ENCODE data around the gene SH3BP4.
A peak's percentile ranks its signal among the peaks of the same experiment; 100 is the strongest.

The SH3BP4 gene

GRCh38 chr2:234970477-234970882 is 18.7 kb downstream of the SH3BP4 start:
- Histone ChIP-seq H3K4me1 (ENCODE audit: insufficient read depth, low read length) (peaks cover 29% of the 10 kb centered on the region), H3K36me3 (ENCODE audit: insufficient read depth, low read depth, low read length) (peaks cover 21% of the 10 kb centered on the region), H3K9ac (ENCODE audit: low read depth, low read length) (no peak overlapping the region), H3K4me3 (ENCODE audit: low read length) (no peak overlapping the region), H3K27ac (ENCODE audit: low read length) (no peak overlapping the region), H3K27me3 (ENCODE audit: insufficient read depth, low read length) (no peaks in the 10 kb centered on the region), H3K9me3 (ENCODE audit: insufficient read depth, low read depth, low read length) (no peaks in the 10 kb centered on the region)

DNA sequence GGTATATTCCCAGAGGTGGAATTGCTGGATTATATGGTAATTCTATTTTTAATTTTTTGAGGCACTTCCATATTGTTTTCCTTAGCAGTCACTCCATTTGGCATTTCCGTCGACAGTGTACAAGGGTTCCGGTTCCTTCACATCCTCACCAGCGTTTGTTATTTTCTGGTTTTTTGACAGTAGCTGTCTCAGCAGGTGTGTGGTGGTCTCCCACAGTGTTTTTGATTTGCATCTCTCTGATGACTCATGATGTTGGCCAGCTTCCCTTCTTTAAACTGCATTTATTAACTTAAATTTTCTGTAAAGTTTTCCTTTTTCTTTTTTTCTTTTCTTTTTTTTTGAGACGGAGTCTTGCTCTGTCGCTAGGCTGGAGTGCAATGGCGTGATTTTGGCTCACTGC is 19.7 kb downstream of the SH3BP4 start:
- Histone ChIP-seq H3K9me3 (ENCODE audit: insufficient read depth, low read depth, low read length) (no peaks in the 10 kb centered on the region), H3K36me3 (ENCODE audit: insufficient read depth, low read depth, low read length) (peaks cover 21% of the 10 kb centered on the region), H3K4me1 (ENCODE audit: insufficient read depth, low read length) (peaks cover 29% of the 10 kb centered on the region), H3K4me3 (ENCODE audit: low read length) (no peak overlapping the region), H3K9ac (ENCODE audit: low read depth, low read length) (no peak overlapping the region), H3K27me3 (ENCODE audit: insufficient read depth, low read length) (no peaks in the 10 kb centered on the region), H3K27ac (ENCODE audit: low read length) (no peak overlapping the region)

- Histone ChIP-seq H3K4me3 (ENCODE audit: low read length) (no peak overlapping the region), H3K27me3 (ENCODE audit: insufficient read depth, low read length) (no peaks in the 10 kb centered on the region), H3K9ac (ENCODE audit: low read depth, low read length) (no peak overlapping the region), H3K36me3 (ENCODE audit: insufficient read depth, low read depth, low read length) (peaks cover 21% of the 10 kb centered on the region), H3K9me3 (ENCODE audit: insufficient read depth, low read depth, low read length) (no peaks in the 10 kb centered on the region), H3K4me1 (ENCODE audit: insufficient read depth, low read length) (peaks cover 29% of the 10 kb centered on the region), H3K27ac (ENCODE audit: low read length) (no peak overlapping the region)
Observed at GRCh38 chr2:234973008-234973407, 21.2 kb downstream of the SH3BP4 start.

GRCh38 chr2:234974501-234975385 is 22.9 kb downstream of the SH3BP4 start:
- Histone ChIP-seq H3K4me3 (ENCODE audit: low read length) (no peak overlapping the region), H3K36me3 (ENCODE audit: insufficient read depth, low read depth, low read length) (peaks cover 21% of the 10 kb centered on the region), H3K27me3 (ENCODE audit: insufficient read depth, low read length) (no peaks in the 10 kb centered on the region), H3K27ac (ENCODE audit: low read length) (no peak overlapping the region), H3K9me3 (ENCODE audit: insufficient read depth, low read depth, low read length) (peaks cover 5% of the 10 kb centered on the region), H3K4me1 (ENCODE audit: insufficient read depth, low read length) (peaks cover 16% of the 10 kb centered on the region), H3K9ac (ENCODE audit: low read depth, low read length) (no peak overlapping the region; the same call in 1 of the 2 replicates)

DNA sequence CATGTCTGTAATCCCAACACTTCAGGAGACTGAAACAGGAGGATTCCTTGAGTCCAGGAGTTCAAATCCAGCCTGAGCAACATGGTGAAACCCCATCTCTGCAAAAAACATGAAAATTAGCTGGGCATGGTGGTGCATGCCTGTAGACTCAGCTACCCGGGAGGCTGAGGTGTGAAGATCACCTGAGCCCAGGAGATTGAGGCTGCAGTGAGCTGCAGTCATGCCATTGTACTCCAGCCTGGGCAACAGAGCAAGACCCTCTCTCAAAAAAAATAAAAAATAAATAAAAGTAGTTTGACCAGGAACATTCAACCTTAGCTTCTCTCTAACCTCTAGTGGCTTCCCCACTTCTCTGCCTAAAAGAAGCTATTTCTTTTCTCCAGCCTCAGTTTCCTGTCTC is 23.8 kb downstream of the SH3BP4 start:
- H3K9me3 ChIP-seq (ENCODE audit: insufficient read depth, low read depth, low read length) = peaks cover 7% of the 10 kb centered on the region
- H3K27ac ChIP-seq (ENCODE audit: low read length) = no peak overlapping the region
- H3K4me1 ChIP-seq (ENCODE audit: insufficient read depth, low read length) = peaks cover 16% of the 10 kb centered on the region
- no peak overlapping the region for H3K9ac ChIP-seq (ENCODE audit: low read depth, low read length)
- no peaks in the 10 kb centered on the region for H3K27me3 ChIP-seq (ENCODE audit: insufficient read depth, low read length)
- no peak overlapping the region for H3K4me3 ChIP-seq (ENCODE audit: low read length)
- peaks cover 12% of the 10 kb centered on the region; the same call in 1 of the 2 replicates for H3K36me3 ChIP-seq (ENCODE audit: insufficient read depth, low read depth, low read length)

DNA sequence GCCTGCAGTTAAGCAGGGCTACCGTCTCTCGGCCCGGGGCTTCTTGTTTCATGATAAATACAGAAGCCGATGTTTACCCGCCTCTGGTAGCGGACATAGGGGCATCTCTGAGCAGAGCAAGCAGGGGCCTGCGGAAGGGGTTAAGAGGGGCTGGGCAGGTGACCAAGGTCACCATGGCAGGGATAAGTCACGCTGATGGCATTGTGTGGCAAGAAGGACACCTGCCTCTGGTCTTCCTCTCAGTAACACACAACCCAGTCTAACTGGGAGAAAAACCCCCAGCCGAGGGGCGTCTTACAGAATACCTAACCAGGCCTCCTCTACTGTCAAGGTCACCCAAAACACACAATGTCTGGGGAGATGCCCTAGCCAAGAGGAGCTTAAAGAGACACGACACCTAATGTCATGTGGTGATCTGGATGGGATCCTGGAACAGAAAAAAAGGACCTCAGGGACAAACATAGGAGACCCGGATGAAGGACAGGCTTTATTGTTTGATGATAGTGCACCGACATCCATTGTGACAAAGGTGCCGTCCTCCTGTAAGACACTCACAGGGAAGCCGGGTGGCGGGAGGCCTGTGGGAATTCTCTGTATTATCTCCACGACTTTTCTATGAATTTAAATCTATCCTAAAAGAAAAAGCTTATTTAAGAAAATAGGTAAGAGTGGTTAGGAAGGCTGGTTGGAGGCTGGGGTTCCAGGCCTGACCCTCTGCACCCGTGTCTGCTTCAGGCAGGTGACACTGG is 24.8 kb downstream of the SH3BP4 start:
- Histone ChIP-seq H3K4me1 (ENCODE audit: insufficient read depth, low read length) (peaks cover 27% of the 10 kb centered on the region), H3K9me3 (ENCODE audit: insufficient read depth, low read depth, low read length) (peaks cover 7% of the 10 kb centered on the region), H3K36me3 (ENCODE audit: insufficient read depth, low read depth, low read length) (peaks cover 7% of the 10 kb centered on the region; the same call in 1 of the 2 replicates), H3K27me3 (ENCODE audit: insufficient read depth, low read length) (no peaks in the 10 kb centered on the region), H3K27ac (ENCODE audit: low read length) (no peak overlapping the region), H3K9ac (ENCODE audit: low read depth, low read length) (no peak overlapping the region), H3K4me3 (ENCODE audit: low read length) (no peak overlapping the region)

- peaks cover 33% of the 10 kb centered on the region for H3K4me1 ChIP-seq (ENCODE audit: insufficient read depth, low read length)
- H3K9me3 ChIP-seq (ENCODE audit: insufficient read depth, low read depth, low read length) = peaks cover 7% of the 10 kb centered on the region
- H3K9ac ChIP-seq (ENCODE audit: low read depth, low read length) = no peak overlapping the region
- H3K36me3 ChIP-seq (ENCODE audit: insufficient read depth, low read depth, low read length) = peaks cover 7% of the 10 kb centered on the region; the same call in 1 of the 2 replicates
- H3K27ac ChIP-seq (ENCODE audit: low read length) = no peak overlapping the region
- H3K27me3 ChIP-seq (ENCODE audit: insufficient read depth, low read length) = no peaks in the 10 kb centered on the region
- no peak overlapping the region for H3K4me3 ChIP-seq (ENCODE audit: low read length)
Observed at GRCh38 chr2:234977228-234977679, 25.4 kb downstream of the SH3BP4 start.

DNA sequence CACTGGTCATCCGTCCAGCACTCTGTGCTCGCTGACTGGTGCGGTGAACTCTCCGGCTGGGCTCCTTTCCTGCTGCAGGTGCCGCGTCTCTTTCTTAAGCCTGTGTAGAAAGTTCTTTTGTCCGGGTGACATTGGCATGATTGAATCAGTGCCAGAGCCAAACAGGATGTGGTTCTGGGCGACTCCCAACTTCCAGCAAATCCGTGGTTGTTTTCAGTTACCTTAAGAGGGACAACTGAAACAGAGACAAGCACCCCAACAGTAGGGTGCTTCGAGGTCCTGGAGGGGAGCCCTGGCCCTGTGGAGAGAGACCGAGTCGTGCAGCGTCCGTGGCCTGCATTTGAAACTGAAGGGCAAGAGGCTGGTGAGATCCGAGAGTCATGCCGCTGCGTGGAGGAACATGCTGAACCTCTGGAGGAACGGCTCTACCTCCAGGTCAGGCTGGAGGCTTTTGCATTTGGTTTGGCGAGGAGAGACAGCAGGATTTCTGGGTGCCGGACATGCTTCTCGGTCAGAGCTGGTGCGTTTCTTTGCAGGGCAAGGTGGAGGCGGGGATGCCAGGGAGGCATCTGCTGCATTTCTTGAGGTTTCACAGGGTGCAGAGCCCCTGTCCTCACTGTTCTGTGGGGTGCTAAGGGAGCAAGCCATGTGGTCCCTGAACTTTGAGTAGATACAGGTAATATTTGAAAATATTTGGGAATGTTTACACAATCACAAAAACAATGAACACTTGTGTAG is 26.8 kb downstream of the SH3BP4 start:
- no peak overlapping the region for H3K4me3 ChIP-seq (ENCODE audit: low read length)
- H3K9ac ChIP-seq (ENCODE audit: low read depth, low read length) = no peak overlapping the region
- peaks cover 7% of the 10 kb centered on the region for H3K9me3 ChIP-seq (ENCODE audit: insufficient read depth, low read depth, low read length)
- H3K27me3 ChIP-seq (ENCODE audit: insufficient read depth, low read length) = no peaks in the 10 kb centered on the region
- H3K4me1 ChIP-seq (ENCODE audit: insufficient read depth, low read length) = peaks cover 44% of the 10 kb centered on the region
- no peak overlapping the region for H3K27ac ChIP-seq (ENCODE audit: low read length)
- H3K36me3 ChIP-seq (ENCODE audit: insufficient read depth, low read depth, low read length) = peaks cover 7% of the 10 kb centered on the region; the same call in 1 of the 2 replicates

DNA sequence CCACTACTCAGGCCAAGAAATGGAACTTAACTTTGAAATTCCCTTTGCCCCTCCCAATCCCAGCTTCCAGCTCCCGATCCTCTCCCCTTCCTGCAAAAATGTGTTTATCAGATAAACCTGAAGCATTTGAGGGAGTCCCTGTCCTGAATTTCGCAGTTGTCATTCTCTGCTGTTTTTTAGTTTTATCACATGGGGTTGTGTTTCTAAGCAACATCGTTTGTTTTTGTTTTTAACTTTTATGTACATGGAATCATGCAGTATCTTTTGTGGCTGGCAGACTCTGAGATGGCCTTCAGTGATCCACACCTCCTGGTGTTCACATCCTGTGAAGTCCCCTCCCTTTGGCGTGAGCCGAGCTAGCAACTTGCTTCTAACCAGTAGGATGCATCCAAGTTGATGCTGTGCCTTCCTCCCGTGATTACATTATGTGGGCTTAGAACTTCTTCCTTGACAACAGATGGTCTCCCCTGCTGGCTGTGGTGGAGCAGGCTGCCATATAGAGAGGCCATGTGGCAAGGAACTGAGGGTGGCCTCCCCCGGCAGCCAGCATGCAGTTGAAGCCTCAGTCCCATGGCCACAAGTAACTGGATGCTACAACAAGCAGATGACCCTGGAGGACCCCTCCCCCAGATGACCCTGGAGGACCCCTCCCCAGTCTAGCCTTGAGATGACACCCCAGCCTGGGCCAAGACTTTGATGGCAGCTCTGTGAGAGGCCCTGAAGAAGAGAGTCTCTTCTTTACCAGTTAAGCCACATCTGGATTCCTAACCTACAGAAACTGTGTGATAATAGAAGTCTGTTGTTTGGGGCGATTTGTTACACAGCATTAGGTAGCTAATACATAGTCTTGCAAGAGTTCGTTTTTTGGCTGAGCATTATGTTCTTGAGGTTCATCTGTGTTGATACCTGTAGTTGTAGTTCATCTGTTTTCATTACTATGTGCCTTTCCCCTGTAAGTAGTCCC is 27.7 kb downstream of the SH3BP4 start:
- peaks cover 45% of the 10 kb centered on the region for H3K4me1 ChIP-seq (ENCODE audit: insufficient read depth, low read length)
- no peak overlapping the region for H3K27ac ChIP-seq (ENCODE audit: low read length)
- H3K9me3 ChIP-seq (ENCODE audit: insufficient read depth, low read depth, low read length) = peaks cover 7% of the 10 kb centered on the region
- H3K36me3 ChIP-seq (ENCODE audit: insufficient read depth, low read depth, low read length) = peaks cover 7% of the 10 kb centered on the region; the same call in 1 of the 2 replicates
- no peak overlapping the region for H3K9ac ChIP-seq (ENCODE audit: low read depth, low read length)
- H3K4me3 ChIP-seq (ENCODE audit: low read length) = no peak overlapping the region
- H3K27me3 ChIP-seq (ENCODE audit: insufficient read depth, low read length) = no peaks in the 10 kb centered on the region

DNA sequence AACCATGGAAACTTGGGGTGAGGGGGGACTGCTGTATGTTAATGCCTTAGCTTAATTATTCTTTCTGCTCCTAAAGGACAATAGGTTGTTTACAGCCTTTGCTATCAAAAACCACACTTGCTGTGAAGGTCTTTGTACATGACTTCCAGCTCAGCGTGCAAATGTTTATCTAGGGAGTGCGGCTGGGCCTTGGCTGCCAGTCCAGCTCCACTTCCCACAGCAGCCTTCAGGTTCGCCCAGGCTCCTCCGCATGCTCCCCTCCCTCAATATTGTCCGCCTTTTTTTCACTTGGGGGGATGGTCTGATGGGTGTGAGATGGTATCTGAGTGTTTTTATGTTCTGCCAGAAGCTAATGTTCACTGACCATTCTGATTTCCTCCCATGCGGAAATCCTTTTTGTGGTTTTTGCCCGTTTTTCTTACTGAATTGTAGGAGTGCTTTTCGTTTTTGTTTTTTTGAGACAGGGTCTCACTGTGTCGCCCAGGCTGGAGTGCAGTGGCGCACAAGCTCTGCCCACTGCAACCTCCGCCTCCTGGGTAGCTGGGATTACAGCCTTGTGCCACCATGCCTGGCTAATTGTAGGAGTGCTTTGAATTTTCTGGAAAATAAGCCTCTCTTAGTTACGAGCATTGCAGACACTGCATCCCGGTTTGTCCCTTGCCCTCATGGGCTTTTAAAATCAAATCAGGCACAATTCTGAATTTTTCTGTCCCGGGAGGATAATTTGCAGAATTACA is 28.8 kb downstream of the SH3BP4 start:
- H3K9ac ChIP-seq (ENCODE audit: low read depth, low read length) = peak overlapping the region; percentile 17; the same call in 1 of the 2 replicates
- H3K36me3 ChIP-seq (ENCODE audit: insufficient read depth, low read depth, low read length) = peaks cover 4% of the 10 kb centered on the region; the same call in 1 of the 2 replicates
- peaks cover 7% of the 10 kb centered on the region for H3K9me3 ChIP-seq (ENCODE audit: insufficient read depth, low read depth, low read length)
- H3K4me1 ChIP-seq (ENCODE audit: insufficient read depth, low read length) = peaks cover 37% of the 10 kb centered on the region
- H3K27ac ChIP-seq (ENCODE audit: low read length) = peak overlapping the region; percentile 4
- H3K4me3 ChIP-seq (ENCODE audit: low read length) = peak overlapping the region; percentile 3; the same call in 1 of the 2 replicates
- no peaks in the 10 kb centered on the region for H3K27me3 ChIP-seq (ENCODE audit: insufficient read depth, low read length)

All from iPS-20b (cell line).